H9 (cell line): ENCODE results near the gene C19orf33. TPM values are rescaled to one million over a fixed set of nuclear protein-coding genes. Genes with fewer than 3 reads are reported as not detected.

Experiments
- DNase-seq: peaks from one replicate; pipeline ENCODE4 v3.0.0-alpha.2; 2017
- H2AFZ ChIP-seq: one replicate; pipeline ENCODE4 v1.6.1; 2013; ENCODE audit warnings: mild to moderate bottlenecking, low read length, control low read depth, moderate library complexity
- H2AK5ac ChIP-seq: 2 replicates; pipeline ENCODE4 v1.6.1; 2013; ENCODE audit warnings: low read length, control low read depth, mixed read lengths; ENCODE audit not compliant: insufficient read length
- H2BK120ac ChIP-seq: one replicate; pipeline ENCODE4 v1.6.1; 2013; ENCODE audit warnings: low read depth, mild to moderate bottlenecking, low read length, control low read depth, inconsistent platforms; ENCODE audit not compliant: poor library complexity, severe bottlenecking
- H2BK12ac ChIP-seq: 2 replicates; pipeline ENCODE4 v1.6.1; 2013; ENCODE audit warnings: low read length, control low read depth, mixed read lengths, low read depth; ENCODE audit not compliant: insufficient read length
- H2BK15ac ChIP-seq: 2 replicates; pipeline ENCODE4 v1.6.1; 2013; ENCODE audit warnings: low read depth, low read length, control low read depth
- H2BK20ac ChIP-seq: one replicate; pipeline ENCODE4 v1.6.1; 2013; ENCODE audit warnings: low read depth, mild to moderate bottlenecking, low read length, control low read depth, inconsistent platforms; ENCODE audit not compliant: poor library complexity, severe bottlenecking
- H2BK5ac ChIP-seq: 2 replicates; pipeline ENCODE4 v1.6.1; 2013; ENCODE audit warnings: low read length, control low read depth, mixed read lengths; ENCODE audit not compliant: insufficient read length
- H3K14ac ChIP-seq: 2 replicates; pipeline ENCODE4 v1.6.1; 2013; ENCODE audit warnings: low read length, control low read depth; ENCODE audit not compliant: insufficient read depth
- H3K18ac ChIP-seq: 2 replicates; pipeline ENCODE4 v1.6.1; 2013; ENCODE audit warnings: low read depth, mild to moderate bottlenecking, mixed read lengths, low read length, control low read depth; ENCODE audit not compliant: insufficient read length
- H3K23ac ChIP-seq: 2 replicates; pipeline ENCODE4 v1.6.1; 2013; ENCODE audit warnings: low read length, control low read depth, mixed read lengths, low read depth; ENCODE audit not compliant: insufficient read length
- H3K23me2 ChIP-seq: 2 replicates; pipeline ENCODE4 v1.6.1; 2013; ENCODE audit warnings: low read depth, mild to moderate bottlenecking, mixed read lengths, low read length, control low read depth; ENCODE audit not compliant: insufficient read length, poor library complexity, severe bottlenecking
- H3K27ac ChIP-seq: 2 replicates; pipeline ENCODE4 v1.5.1; 2013; ENCODE audit warnings: low read length, control low read depth, mixed read lengths, low read depth; ENCODE audit not compliant: insufficient read length
- H3K27me3 ChIP-seq: 2 replicates; pipeline ENCODE4 v1.6.1; 2013; ENCODE audit warnings: low read length, control low read depth, inconsistent platforms; ENCODE audit not compliant: insufficient read depth
- H3K4ac ChIP-seq: 2 replicates; pipeline ENCODE4 v1.6.1; 2013; ENCODE audit warnings: low read depth, mild to moderate bottlenecking, control low read depth, inconsistent platforms, low read length, moderate library complexity
- H3K4me1 ChIP-seq: 2 replicates; pipeline ENCODE4 v1.6.1; 2013; ENCODE audit warnings: low read length, control low read depth, inconsistent platforms; ENCODE audit not compliant: insufficient read depth
- H3K4me2 ChIP-seq: 2 replicates; pipeline ENCODE4 v1.6.1; 2013; ENCODE audit warnings: low read length, control low read depth, mixed read lengths; ENCODE audit not compliant: insufficient read length, insufficient read depth
- H3K56ac ChIP-seq: 2 replicates; pipeline ENCODE4 v1.6.1; 2013; ENCODE audit warnings: low read depth, mild to moderate bottlenecking, mixed read lengths, low read length, control low read depth; ENCODE audit not compliant: insufficient read length
- H3K79me1 ChIP-seq: 2 replicates; pipeline ENCODE4 v1.6.1; 2013; ENCODE audit warnings: low read depth, mild to moderate bottlenecking, moderate library complexity, low read length, control low read depth, inconsistent platforms; ENCODE audit not compliant: insufficient read depth, poor library complexity, severe bottlenecking
- H3K79me2 ChIP-seq: 2 replicates; pipeline ENCODE4 v1.6.1; 2013; ENCODE audit warnings: low read length, control low read depth, inconsistent platforms; ENCODE audit not compliant: insufficient read depth
- H3K9ac ChIP-seq: 2 replicates; pipeline ENCODE4 v1.6.1; 2013; ENCODE audit warnings: low read length, control low read depth, mixed read lengths; ENCODE audit not compliant: insufficient read length; ENCODE audit errors: extremely low read depth
- H3K9me3 ChIP-seq: one replicate; pipeline ENCODE4 v1.6.1; 2013; ENCODE audit warnings: low read depth, low read length, inconsistent platforms; ENCODE audit not compliant: control insufficient read depth
- H3T11ph ChIP-seq: one replicate; pipeline ENCODE4 v1.6.1; 2013; ENCODE audit warnings: mild to moderate bottlenecking, low read length, control low read depth, inconsistent platforms
- H4K20me1 ChIP-seq: one replicate; pipeline ENCODE4 v1.6.1; 2013; ENCODE audit not compliant: control insufficient read depth, insufficient read length, insufficient read depth
- H4K5ac ChIP-seq: 2 replicates; pipeline ENCODE4 v1.6.1; 2013; ENCODE audit warnings: low read depth, mild to moderate bottlenecking, mixed read lengths, low read length, control low read depth; ENCODE audit not compliant: insufficient read length
- H4K8ac ChIP-seq: replicated peaks from 2 replicates; pipeline ENCODE4 v1.6.1; 2013; ENCODE audit warnings: low read length, control low read depth, mixed read lengths, low read depth; ENCODE audit not compliant: insufficient read length
- H4K91ac ChIP-seq: 2 replicates; pipeline ENCODE4 v1.6.1; 2013; ENCODE audit warnings: low read depth, mild to moderate bottlenecking, moderate library complexity, mixed read lengths, low read length, control low read depth; ENCODE audit not compliant: insufficient read length
- H3K27ac Mint-ChIP-seq, 3 experiments: 2 replicates in 2 of 3; 3 replicates in 1 of 3; pipeline ENCODE4 v1.8.0; 2020 to 2021; ENCODE audit warnings: mixed read lengths in 3 of 3, mild to moderate bottlenecking in 1 of 3, moderate library complexity in 1 of 3
- H3K27me3 Mint-ChIP-seq: 2 replicates; pipeline ENCODE4 v1.8.0; 2021; ENCODE audit warnings: low read depth, mild to moderate bottlenecking, moderate library complexity, mixed read lengths
- H3K36me3 Mint-ChIP-seq, 3 experiments: 2 replicates in 2 of 3; 3 replicates in 1 of 3; pipeline ENCODE4 v1.8.0; 2020 to 2021; ENCODE audit warnings: low read depth in 3 of 3, mixed read lengths in 3 of 3; ENCODE audit not compliant: insufficient read depth in 1 of 3
- H3K4me1 Mint-ChIP-seq, 2 experiments: 2 replicates each; pipeline ENCODE4 v1.8.0; 2020; ENCODE audit warnings: mixed read lengths in 2 of 2
- H3K4me3 Mint-ChIP-seq, 2 experiments: 2 replicates in 1 of 2; 3 replicates in 1 of 2; pipeline ENCODE4 v1.8.0; 2020 to 2021; ENCODE audit warnings: mild to moderate bottlenecking in 2 of 2, mixed read lengths in 2 of 2, moderate library complexity in 1 of 2
- H3K9me3 Mint-ChIP-seq, 2 experiments: 2 replicates in 1 of 2; 3 replicates in 1 of 2; pipeline ENCODE4 v1.8.0; 2020; ENCODE audit warnings: mild to moderate bottlenecking in 2 of 2, mixed read lengths in 2 of 2, moderate library complexity in 1 of 2
- WGBS: extraction: QIAGEN DNeasy Blood & Tissue Kit; methylation state at CpG from one replicate; pipeline ENCODE4 v1.1.7; 2013; ENCODE audit warnings: missing lambda C conversion rate, low lambda C conversion rate, mixed read lengths; ENCODE audit not compliant: insufficient read length; ENCODE audit errors: extremely low coverage; 5-methylcytosine and 5-hydroxymethylcytosine counted together
- total RNA-seq: library from RNA; stranded (reverse); gene quantifications from 2 replicates; pipeline ENCODE4 v1.2.1, GENCODE V29; 2021
- TF ChIP-seq, protein P1 (sequence below): fragments of 200-600 bp; sonication (generic); conservative IDR thresholded peaks from 3 replicates; pipeline ENCODE4 v1.8.0; 2021; ENCODE audit warnings: antibody characterized with exemption, mild to moderate bottlenecking

The C19orf33 gene
- total RNA-seq, 1 experiment from 2014 or later = not detected

GRCh38 chr19:38310279-38310670 lies 6.2 kb downstream of the C19orf33 start:
- no peak for DNase-seq
- Mint-ChIP-seq H3K36me3 (peaks cover 3 to 22% (median 8%) of the 10 kb centered on the region in 3 experiments; a peak in 6 of 7 replicates), H3K4me3 (peak overlapping the region in 1 of 2 experiments; percentile 36; a peak in 1 of 5 replicates), H3K9me3 (no peaks in the 10 kb centered on the region), H3K27me3 (no peaks in the 10 kb centered on the region), H3K27ac (no peak overlapping the region), H3K4me1 (peaks cover 9 to 14% of the 10 kb centered on the region in 2 experiments)
- TF ChIP-seq, protein P1, sequence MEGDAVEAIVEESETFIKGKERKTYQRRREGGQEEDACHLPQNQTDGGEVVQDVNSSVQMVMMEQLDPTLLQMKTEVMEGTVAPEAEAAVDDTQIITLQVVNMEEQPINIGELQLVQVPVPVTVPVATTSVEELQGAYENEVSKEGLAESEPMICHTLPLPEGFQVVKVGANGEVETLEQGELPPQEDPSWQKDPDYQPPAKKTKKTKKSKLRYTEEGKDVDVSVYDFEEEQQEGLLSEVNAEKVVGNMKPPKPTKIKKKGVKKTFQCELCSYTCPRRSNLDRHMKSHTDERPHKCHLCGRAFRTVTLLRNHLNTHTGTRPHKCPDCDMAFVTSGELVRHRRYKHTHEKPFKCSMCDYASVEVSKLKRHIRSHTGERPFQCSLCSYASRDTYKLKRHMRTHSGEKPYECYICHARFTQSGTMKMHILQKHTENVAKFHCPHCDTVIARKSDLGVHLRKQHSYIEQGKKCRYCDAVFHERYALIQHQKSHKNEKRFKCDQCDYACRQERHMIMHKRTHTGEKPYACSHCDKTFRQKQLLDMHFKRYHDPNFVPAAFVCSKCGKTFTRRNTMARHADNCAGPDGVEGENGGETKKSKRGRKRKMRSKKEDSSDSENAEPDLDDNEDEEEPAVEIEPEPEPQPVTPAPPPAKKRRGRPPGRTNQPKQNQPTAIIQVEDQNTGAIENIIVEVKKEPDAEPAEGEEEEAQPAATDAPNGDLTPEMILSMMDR = no peak
- no CpG with 5 or more reads among the region's 2 CpGs for WGBS
- H3K9me3 ChIP-seq = no peaks in the 10 kb centered on the region
- no peak overlapping the region for H2BK120ac ChIP-seq
- no peak overlapping the region for H3K27ac ChIP-seq
- no peaks in the 10 kb centered on the region for H4K20me1 ChIP-seq
- H2BK15ac ChIP-seq = no peak overlapping the region
- H2AFZ ChIP-seq = no peak overlapping the region
- no peak overlapping the region for H3K14ac ChIP-seq
- H2AK5ac ChIP-seq = no peak overlapping the region
- no peak overlapping the region for H4K8ac ChIP-seq
- no peak overlapping the region for H4K5ac ChIP-seq
- H3K9ac ChIP-seq = no peak overlapping the region
- H3K4me2 ChIP-seq = no peak overlapping the region
- H4K91ac ChIP-seq = no peak overlapping the region
- H2BK5ac ChIP-seq = no peak overlapping the region
- no peak overlapping the region for H2BK12ac ChIP-seq
- no peak overlapping the region for H3K18ac ChIP-seq
- H3K4ac ChIP-seq = no peak overlapping the region
- H3K23me2 ChIP-seq = peaks cover 2% of the 10 kb centered on the region
- H3K56ac ChIP-seq = no peak overlapping the region
- no peak overlapping the region for H3T11ph ChIP-seq
- no peaks in the 10 kb centered on the region for H3K27me3 ChIP-seq
- H3K23ac ChIP-seq = no peak overlapping the region
- no peaks in the 10 kb centered on the region for H3K79me1 ChIP-seq
- H3K4me1 ChIP-seq = no peaks in the 10 kb centered on the region; the same call in 1 of the 2 replicates
- H2BK20ac ChIP-seq = no peak overlapping the region
- H3K79me2 ChIP-seq = no peaks in the 10 kb centered on the region
